SK-N-MC (cell line): ENCODE results near the gene DNAJC27.
"Not testable (repeated sequence)": the region's sequence is repeated elsewhere in the genome, so short reads cannot be mapped to it uniquely, and the experiment has no call there.

Source experiments
- EZH2 ChIP-seq: fragments of 200-600 bp; sonication (generic); IDR thresholded peaks from one replicate; pipeline ENCODE4 v1.6.1; 2017; ENCODE audit warnings: antibody characterized with exemption
- FOXP2 ChIP-seq: optimal IDR thresholded peaks from 2 replicates; pipeline ENCODE3; 2011; ENCODE audit warnings: mild to moderate bottlenecking, moderate library complexity; ENCODE audit not compliant: insufficient read depth; ENCODE audit errors: extremely low read length, control extremely low read depth
- POLR2AphosphoS5 ChIP-seq: IDR thresholded peaks from 2 replicates; pipeline ENCODE4 v1.6.1; 2012; ENCODE audit warnings: mild to moderate bottlenecking, low read depth, low read length, borderline replicate concordance

- TF ChIP-seq POLR2AphosphoS5, EZH2, FOXP2: not testable (repeated sequence)
These were observed 27.3 kb upstream of the DNAJC27 start for GRCh38 chr2:24999097-24999496.
